HG02678 (cell line): ENCODE measurements around the gene RBPJL.

Source experiments
- ATAC-seq: cut with Tn5 transposase; IDR thresholded peaks from one replicate; pipeline ENCODE4 v1.9.1; 2021; ENCODE audit warnings: mild to moderate bottlenecking, moderate library complexity; ENCODE audit not compliant: unreplicated experiment

RBPJL gene

GRCh38 chr20:45292343-45292742, 14.3 kb upstream of the RBPJL start:
- ATAC-seq: no peak

DNA sequence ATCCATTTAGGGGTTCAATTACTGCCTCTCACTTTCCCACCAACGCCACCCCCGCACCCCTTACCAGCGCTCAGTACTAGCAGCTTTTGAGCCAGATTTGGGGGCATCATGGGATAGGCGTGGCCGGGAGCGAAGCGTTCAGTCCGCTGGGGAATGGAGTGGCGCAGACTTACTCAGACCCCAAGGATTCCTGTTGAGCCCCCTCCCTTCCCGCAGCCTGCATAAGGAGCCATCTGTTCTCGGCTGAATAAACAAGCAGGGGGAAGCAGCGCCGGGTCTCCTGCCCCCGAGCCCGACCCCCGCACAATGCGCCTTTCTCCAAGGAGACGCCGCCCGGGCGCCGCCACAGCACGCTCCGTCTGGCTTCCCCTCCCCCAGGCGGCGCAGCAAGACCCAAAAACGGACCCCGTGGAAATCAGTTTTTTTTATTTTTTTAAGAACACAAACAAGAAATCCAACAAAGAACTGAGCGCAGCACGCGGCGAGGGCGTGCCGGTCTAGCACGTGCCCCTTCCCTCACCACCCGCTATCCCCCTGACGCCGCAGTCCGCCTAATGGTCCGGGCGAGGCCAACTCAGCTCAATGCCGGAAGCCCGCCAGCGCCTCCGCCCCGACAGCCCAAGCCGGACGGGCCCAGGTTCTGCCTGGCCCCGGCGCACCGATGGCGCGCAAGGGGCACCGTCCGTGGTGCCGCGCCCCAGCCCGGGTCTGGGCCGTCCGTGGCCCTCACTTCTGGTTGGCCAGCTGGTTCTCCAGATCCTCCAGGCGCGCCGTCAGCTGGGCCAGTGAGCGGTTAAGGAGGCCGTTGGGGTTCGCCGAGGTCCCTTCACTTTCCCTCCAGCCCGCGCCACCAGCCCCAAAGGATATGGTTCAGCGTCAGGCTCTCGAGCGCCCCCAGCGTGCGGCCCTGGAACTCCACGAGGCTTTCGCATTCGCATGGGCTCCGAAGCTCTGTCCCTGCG, 13.3 kb upstream of the RBPJL start:
- no peak for ATAC-seq

- no peak for ATAC-seq
Observed at GRCh38 chr20:45294003-45294368, 12.7 kb upstream of the RBPJL start.

DNA sequence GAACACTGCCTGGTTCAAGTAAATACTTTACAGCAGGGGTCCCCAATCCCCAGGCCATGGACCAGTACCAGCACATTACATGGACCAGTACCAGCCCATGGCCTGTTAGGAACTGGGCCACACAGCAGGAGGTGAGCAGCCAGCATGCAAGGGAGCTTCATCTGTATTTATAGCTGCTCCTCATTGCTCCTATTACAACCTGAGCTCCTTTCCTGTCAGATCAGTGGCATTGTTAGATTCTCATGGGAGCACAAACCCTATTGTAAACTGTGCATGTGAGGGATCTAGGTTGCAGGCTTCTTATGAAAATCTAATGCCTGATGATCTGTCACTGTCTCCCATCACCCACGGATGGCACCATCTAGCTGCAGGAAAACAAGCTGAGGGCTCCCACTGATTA, 12.0 kb upstream of the RBPJL start:
- no peak for ATAC-seq

- ATAC-seq: no peak
Observed at GRCh38 chr20:45297786-45298497, 8.7 kb upstream of the RBPJL start.

DNA sequence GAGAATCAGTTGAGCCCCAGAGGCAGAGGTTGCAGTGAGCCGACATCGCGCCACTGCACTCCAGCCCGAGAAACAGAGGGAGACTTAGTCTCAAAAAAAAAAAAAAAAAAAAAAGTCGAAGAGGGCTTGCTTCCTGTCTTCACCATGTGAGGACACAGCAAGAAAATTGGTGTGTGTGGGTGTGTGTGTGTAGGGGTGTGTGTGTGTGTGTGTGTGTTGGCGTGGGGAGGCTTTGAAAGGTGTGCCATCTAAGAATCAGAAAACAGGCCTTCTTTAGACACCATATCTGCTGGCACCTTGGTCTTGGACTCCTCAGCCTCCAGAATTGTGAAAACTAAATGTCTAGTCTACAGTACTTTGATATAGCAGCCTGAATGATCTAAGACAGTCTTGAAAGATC, 6.9 kb upstream of the RBPJL start:
- ATAC-seq: no peak

DNA sequence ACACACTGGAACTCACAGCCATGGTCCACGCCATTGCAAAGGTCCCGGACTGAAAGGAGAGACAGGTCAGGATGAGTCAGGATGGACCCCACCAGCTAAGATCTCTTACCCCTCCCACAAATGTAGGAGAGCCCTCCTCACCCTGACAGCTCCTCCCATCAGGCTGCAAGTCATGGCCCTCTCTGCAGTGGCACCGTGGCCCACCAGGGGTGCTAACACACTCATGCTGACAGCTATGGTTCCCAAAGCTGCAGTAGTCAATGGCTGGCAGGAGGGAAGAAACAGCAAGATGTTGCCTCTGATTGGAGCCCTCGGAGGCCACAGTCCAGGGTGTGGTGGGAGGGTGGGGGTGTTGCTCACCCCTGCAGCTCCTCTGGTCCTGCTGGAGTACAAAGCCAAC, 5.7 kb upstream of the RBPJL start:
- no peak for ATAC-seq

DNA sequence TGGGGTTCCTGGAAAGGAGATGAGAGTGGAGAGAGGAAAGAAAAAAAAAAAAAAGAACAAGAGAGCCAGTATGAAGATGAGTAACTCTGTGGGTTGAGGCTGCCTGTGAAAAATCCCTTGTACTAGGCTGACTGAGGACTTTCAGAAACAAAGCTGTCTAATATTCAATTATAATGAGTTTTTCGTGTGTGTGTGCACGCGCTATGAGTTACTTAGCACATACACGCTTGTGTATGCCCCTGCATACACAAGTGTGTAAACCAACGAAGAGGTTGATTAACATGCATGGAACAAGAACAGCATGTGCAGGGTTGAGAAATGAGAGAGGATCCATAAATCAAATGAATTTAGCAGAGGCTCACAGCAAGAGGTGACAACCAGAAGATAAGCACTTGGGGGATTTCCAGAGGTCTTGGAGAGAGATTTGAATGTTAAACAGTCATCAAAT, 4.8 kb upstream of the RBPJL start:
- no peak for ATAC-seq

DNA sequence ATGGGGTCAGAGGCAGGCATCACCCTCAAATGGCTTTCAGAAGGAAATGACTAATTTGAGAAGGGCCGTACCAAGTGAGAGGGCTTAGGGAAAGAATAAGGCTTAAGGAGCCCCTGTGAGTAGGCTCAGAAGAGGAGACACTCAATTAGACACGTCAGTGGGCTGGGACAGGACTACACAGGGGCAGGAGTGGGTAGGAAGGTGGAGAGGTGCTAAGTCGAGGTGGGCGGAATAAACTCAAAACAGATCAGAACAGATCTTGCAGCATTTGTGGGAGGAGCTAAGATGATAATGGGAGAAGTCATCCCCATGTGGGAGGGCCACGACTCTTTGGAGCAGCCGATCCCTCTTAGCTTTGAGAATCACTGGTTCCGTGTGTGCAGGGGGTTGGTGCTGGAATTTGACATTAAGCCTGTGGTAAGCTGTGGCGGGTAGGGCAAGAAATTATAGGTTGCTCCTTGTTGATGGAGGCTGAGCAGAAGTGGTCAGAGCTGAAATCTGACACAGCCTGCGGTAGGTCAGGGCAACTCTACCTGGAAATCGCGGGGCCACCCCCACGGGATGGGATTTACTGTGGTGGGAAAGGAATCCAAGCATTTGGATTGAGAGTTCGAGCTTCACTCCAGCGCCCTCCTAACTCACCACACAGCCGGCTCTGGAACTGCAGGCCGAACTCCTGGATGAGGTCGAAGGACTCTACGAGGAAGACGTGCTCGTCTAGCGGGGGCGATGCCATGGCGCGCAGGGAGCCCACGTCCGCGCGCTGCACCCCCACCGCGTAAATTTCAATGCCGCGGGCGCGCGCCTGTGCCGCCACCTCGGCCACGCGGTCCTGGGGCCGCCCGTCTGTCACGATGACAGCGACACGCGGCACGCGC, 2.8 kb upstream of the RBPJL start:
- no peak for ATAC-seq

DNA sequence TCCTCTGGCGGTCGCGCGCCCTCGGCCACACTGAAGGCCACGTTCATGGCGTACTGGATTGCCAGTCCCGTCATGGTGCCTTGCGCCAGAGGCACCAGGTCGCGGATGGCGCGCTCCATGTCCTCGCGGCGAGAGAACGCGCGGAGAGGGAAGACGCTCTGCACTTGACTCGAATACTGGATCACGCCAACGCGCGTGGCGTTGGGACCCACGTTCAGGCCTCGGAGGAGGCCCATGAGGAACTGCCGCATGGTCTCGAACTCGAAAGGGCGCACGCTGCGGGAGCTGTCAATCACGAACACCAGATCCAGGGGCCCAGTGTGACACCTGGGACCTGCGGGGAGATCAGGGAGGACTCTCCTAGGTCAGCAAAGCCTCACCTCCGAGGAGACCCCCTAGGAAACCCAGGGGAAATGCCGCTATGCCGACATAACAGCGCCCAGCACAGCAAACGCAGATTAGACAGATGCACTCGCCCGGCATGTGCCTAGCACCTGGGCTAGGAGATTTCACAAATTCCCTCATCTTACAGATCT, 2.1 kb upstream of the RBPJL start:
- no peak for ATAC-seq

DNA sequence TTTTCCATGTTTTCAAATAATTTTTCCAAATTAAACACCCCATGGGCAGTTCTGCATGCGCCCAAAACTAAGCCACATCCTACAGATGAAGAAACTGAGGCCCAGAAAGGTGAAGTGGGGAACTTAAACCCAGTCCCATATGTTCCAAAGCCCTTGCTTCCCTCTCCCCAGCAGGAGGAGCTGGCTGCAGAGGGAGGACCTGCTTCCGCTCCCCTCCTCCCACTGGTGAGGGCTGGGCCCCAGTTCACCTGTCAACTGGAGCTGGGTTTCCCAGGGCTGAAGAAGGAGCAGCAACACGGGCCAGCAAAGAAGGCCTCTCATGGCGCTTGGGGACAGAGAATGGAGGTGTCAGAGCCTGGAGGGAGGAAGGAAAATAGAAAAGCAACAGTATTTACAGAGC, 1.4 kb upstream of the RBPJL start:
- no peak for ATAC-seq

- ATAC-seq: no peak
Observed at GRCh38 chr20:45307076-45307640, 518 bp downstream of the RBPJL start.

DNA sequence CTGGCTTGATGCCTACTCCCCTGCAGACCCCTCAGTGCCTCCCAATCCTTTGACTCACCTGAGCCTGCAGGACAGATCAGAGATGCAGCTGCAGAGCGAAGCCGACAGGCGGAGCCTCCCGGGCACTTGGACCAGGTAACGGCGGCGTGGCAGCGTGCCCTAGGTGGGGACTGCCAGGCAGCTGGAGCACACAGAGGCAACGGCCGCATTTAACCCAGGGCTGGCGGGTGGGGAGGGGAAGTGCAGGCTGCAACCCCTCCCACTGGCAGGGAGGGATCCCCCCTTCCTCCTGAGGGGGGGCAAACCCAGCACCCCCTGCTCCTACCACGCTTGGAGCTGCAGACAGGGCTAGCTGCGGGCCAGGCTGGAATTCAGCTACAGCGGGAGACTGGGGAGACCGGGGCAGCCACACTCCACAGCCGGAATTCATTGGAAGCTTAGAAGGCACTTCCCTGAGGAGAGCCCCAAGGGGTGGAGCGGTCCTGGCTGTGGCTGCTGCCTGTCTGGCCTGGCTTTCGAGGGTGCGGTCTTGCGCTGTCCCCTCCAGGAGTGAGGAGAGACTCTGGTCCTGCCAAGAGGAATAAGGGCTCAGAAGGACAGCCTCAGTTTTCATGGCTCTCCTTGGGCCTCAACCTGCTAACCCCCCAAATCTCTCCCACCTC, 1.6 kb downstream of the RBPJL start, which contains the start of gene MATN4:
MATN4 (minus strand) TSS at position 183 of the 662 bp plus-strand sequence. CDS start 2,717 bp downstream, outside the sequence.
- no peak for ATAC-seq

- no peak for ATAC-seq
Observed at GRCh38 chr20:45309075-45309474, 2.4 kb downstream of the RBPJL start.

GRCh38 chr20:45311589-45312211, 5.1 kb downstream of the RBPJL start:
- ATAC-seq: no peak

DNA sequence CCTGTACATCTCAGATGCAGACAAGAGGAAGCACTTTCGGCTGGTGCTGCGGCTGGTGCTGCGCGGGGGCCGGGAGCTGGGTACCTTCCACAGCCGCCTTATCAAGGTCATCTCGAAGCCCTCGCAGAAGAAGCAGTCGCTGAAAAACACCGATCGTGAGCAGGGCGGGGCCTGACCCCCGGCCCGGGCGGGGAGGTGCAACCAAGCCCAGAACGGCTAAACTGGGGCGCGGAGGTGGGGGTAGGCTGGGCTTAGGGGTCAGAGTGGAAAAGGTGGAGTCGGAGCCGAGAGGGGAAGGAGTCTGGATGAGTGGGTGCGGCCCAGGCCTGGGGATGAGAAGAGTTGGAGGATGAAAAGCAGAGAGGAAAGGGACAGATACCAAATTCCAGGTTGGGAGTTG, 5.6 kb downstream of the RBPJL start:
- no peak for ATAC-seq

DNA sequence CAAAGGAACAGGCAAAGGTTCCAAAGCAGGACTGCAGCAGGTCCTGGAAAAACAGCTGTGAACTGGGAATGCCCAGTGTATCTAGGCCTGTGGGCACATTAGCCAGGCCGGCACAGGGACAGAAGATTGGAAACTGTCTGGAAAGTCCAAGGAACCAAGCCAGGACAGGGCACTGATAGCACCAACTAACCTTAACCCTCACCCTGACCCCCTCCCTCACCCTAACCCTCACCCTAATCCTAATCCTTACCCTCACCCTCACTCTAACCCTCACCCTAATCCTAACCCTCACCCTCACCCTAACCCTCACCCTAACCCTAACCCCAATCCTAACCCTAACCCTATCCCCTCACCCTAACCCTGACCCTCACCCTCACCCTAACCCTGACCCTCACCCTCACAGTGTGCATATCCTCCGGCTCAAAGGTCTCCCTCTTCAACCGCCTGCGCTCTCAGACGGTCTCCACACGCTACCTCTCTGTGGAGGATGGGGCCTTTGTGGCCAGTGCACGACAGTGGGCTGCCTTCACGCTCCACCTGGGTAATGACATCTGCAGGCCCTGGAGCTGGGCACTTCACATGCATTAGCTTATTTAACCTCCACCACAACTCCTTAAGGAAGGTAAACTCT, 6.5 kb downstream of the RBPJL start:
- no peak for ATAC-seq

DNA sequence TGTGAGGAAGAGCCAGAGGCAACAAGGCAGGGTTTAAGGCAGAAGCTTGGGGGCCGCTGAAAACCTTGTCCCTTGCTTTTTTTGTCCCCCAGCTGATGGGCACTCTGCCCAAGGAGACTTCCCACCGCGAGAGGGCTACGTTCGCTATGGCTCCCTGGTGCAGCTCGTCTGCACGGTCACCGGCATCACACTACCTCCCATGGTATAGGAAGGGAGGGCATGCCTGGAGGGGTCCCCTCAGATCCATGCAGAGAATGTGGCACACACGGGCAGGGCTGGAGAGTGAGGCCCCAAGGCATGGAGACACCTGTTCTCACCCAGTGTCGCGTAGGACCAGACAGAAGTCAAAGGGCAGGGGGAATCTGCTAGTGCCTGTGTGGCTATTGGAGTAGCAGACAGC, 7.3 kb downstream of the RBPJL start:
- ATAC-seq: no peak

DNA sequence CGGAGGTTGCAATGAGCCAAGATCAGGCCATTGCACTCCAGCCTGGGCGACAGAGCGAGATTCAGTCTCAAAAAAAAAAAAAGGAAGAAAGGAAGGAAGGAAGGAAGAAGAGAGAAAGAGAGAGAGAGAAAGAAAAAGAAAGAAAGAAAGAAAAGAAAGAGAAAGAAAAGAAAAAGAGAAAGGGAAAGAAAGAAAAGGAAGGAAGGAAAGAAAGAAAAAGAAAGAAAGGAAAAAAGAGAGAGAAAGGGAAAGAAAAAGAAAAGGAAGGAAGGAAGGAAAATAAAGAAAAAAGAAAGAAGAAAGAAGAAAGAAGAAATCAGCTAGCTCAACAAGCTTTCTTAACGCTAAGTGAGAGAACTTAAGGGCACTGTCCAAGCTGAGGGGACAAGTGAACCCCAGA, 9.0 kb downstream of the RBPJL start:
- no peak for ATAC-seq
